ENCODE measurements around the gene COPS7A.

DNA sequence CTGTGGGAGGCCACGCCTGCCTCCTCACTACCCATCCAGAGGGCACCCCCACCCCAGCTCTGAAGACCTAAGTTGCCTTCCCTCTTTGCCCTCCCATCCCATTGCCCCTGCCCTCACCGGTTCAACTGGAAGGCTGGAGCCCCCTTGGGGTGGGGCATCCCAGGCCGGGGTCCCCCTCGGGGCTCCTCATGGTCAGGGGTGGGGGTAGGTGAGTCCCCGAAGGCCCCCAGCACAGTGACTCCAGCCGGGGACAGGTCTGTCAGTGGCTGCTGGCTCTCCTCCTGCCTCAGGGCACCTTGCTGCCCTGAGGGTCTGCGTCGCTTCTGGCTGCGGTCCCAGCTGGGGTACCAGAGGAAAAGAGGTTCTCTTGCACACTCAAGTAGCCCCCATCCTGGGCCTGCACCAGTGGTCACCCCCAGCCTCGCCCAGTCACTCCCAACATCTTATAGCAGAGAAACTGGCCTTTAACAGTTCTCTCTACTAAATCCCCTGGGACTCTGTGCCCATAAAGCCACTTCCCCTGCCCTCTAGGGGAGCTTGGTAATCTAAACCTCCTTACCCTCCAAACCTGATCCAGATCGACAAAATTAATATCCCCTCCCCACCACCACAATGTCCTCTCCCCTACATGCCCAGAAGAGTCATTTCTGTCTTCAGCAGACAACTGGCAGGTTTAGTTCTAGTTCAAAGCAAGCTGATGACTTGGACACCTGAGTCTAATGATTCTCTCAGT is 28.4 kb upstream of the COPS7A start:
- TF ChIP-seq CTCF (IDR thresholded peaks at IDR 0.05), result no peak
- no peak for TF ChIP-seq POLR2A (IDR thresholded peaks at IDR 0.05)
- no peak for TF ChIP-seq POLR2AphosphoS5 (IDR thresholded peaks at IDR 0.05)
